LNCAP (cell line): ENCODE measurements around the gene LPCAT1.

ENCODE experiments used
- TF ChIP-seq, protein P1 (sequence below): fragments of 450-650 bp; IDR thresholded peaks from 2 replicates; pipeline ENCODE4 v1.5.1; 2017; ENCODE audit warnings: mild to moderate bottlenecking

LPCAT1 gene

DNA sequence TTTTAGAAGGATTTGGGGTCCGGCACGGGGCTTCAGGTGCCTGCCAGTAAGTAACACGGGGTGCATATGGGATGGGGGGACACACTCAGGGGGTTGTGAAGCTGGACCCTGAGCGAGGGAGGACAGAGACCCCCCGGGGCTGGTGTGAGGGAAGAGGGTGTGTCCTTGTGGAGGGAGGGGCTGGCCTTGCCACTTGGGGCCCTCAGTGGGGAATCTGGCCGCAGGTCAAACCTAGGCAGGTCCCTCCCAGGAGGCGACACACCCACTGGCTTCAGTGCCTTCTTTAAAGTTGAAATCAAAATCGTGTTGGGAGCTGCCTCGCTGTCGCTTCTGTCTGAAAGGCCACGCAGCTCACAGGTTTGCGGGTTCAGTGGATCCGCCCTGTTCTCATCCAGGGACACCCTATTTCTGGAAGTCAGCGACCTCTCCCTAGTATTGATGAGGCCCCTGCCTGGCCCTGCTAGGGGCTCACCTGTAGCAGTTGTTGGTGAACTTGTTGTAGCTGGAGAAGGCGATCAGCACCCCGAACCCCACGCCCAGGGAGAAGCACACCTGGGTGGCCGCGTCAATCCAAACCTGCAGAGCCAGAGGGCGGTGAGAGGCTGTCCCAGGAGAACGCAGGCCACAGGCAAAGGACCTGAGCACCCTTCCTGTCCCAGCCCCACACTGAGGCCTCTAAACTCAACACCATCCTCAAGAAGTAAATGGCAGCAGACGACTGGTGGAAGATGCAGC is 108.0 kb downstream of the LPCAT1 start:
- TF ChIP-seq, protein P1, sequence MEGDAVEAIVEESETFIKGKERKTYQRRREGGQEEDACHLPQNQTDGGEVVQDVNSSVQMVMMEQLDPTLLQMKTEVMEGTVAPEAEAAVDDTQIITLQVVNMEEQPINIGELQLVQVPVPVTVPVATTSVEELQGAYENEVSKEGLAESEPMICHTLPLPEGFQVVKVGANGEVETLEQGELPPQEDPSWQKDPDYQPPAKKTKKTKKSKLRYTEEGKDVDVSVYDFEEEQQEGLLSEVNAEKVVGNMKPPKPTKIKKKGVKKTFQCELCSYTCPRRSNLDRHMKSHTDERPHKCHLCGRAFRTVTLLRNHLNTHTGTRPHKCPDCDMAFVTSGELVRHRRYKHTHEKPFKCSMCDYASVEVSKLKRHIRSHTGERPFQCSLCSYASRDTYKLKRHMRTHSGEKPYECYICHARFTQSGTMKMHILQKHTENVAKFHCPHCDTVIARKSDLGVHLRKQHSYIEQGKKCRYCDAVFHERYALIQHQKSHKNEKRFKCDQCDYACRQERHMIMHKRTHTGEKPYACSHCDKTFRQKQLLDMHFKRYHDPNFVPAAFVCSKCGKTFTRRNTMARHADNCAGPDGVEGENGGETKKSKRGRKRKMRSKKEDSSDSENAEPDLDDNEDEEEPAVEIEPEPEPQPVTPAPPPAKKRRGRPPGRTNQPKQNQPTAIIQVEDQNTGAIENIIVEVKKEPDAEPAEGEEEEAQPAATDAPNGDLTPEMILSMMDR: no peak

DNA sequence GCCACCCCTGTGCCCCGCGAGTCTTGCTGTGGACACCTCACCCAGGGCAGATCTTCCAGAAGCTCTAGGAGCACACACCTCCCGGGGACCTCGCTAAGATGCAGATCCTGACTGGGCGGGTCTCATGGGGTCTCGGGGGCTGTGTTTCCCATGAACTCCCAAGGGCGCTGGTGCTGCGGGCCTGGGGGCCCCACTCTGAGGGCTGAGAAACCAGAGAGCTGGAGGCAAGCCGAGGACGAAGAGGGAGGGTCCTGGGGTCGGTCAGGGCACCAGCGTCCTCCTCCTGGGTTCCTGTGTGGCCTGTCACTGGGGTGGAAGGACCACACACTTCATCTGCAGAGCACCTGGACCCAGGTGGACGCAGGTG is 108.7 kb downstream of the LPCAT1 start:
- TF ChIP-seq, protein P1: no peak

DNA sequence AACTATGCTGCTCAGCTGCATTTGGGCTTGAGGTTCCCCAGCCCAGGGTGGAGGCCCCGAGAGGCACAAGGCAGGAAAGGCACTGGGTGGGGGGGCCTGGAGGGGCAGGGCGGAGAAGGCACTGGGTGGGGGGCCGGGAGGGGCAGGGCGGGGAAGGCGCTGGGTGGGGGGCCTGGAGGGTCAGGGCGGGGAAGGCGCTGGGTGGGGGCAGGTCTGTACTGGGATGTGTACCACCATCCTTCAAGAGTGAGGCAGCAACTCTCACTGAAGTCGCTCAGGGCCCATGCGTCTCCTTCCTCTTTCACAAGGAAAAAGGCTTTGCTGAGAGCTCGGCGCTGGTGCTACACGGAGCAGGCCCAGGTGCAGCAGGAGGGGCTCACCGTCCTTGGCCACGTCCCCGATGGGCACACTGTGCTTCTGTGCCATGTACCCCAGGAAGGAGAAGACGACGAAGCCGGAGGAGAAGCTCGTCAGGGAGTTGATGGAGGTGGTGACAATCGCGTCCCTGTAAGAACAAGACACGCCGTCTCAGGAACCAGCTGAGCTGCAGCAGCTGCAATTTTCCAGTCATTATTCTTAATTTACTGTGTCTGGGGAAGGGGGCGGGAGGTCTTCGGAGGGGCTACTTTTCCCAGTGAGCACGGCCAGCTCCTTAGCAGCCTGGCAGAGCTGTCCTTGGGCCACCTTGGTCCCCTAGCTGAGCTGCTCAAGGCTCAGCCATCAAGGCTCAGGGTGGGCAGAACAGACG is 109.3 kb downstream of the LPCAT1 start:
- TF ChIP-seq, protein P1: no peak

DNA sequence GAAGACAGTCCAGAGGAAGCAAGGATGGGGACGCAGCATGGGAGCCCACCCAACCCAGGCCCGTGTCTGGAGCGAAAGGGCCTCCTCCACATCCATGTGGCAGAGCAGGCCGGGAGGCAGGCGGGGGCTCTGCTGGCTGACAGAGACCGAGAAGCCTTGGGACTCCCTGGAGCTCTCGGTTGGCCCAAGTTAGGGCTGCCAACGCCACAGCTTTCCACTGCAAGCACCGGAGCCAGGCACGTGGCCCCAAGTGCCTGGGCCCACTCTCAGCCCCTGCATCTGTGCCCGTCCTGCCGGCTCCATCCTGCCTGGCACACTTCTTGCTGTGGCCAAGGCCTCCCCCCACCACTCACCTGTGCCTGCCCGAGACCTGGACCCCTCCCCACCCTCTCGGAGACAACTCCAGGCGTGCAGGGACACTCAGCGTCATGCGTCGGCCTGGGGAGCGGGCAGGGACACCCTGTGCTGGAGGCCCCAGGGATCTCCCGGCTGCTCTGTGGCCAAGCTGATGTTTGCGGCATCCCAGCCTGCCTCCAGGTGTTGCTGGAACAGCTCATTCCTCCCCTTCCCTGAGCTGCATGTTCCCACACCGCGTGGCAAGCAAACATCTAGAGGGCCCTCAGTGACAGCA is 110.0 kb downstream of the LPCAT1 start:
- TF ChIP-seq, protein P1: no peak

DNA sequence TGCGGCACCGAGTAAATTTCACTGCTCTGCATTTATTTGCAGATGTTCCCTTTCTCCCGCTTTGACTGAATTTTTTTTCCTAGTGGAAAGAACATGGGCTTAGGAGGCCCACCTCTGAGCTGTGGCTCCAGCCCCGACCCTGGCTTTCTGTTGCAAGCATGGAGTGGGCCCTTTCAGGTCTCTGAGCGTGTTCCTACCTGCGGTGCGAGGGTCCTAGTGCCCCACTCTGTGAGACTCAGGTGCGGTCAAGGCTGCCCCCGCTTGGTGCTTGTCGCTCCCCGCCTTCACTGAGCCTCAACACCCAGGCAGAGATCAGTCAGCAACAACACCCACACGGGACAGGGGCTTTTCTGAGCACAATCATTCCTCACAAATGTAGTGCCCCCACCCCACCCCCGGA is 110.5 kb downstream of the LPCAT1 start:
- TF ChIP-seq, protein P1: no peak

DNA sequence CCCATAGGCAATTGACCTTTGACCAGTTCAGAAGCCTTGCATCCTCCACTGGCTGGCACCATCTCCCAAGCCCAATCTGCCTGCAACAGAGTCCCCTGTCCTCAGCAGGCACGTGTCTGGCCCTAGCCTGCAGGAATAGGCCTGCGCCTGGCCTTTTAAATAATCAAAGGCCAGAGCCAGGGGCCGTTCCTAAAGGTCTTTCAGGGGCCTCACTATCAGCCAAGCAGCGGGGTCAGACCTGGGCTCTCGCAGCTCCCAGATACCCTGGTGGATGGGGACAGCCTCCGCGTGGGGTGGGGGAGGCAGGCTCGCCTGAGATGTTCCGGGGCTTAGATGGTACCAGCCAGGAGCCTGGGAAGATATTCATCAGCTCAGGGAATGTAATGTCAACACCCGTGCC is 111.1 kb downstream of the LPCAT1 start:
- TF ChIP-seq, protein P1: no peak

DNA sequence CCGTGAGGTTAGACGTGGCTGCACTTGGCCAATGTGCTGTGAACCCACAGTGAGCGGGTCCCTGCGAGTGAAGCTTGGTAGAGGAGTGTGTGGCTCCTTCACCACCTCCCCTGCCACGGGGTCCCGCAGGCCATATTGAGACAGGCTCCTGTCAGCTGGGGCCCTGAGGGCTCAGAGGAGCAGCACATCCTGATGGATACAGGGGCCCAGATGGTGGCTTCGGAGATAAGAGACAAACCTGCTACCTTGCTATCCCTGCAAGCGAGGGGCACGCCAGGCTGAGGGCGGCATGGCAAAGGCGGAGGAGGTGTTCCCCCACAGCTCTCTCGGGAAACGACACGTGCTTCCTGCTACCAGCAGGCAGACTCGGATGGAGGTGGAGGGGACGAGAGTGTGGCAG is 111.6 kb downstream of the LPCAT1 start:
- TF ChIP-seq, protein P1: no peak
